ENCODE measurements around the gene ANKRD28.

GRCh38 chr3:15743587-15744009, 54.2 kb downstream of the ANKRD28 start:
- TF ChIP-seq CTCF (IDR thresholded peaks at IDR 0.05) (no peak), POLR2AphosphoS5 (IDR thresholded peaks at IDR 0.05; ENCODE audit: low read depth, low read length) (no peak)
